Activated CD4-positive, alpha-beta T cell treated with anti-CD3 and anti-CD28 coated beads for 36 hours (primary cell): ENCODE results near the gene SLC38A11. TPM values are rescaled to one million over a fixed set of nuclear protein-coding genes. Genes with fewer than 3 reads are reported as not detected.
"Not testable (repeated sequence)": the region's sequence is repeated elsewhere in the genome, so short reads cannot be mapped to it uniquely, and the experiment has no call there.

ENCODE experiments used
- ATAC-seq: fragments of 200-7000 bp; cut with Tn5 transposase; one replicate; pipeline ENCODE4 v1.10.0; 2021; ENCODE audit warnings: mild to moderate bottlenecking, moderate library complexity
- CTCF ChIA-PET: fragments of 350-600 bp; sonication (Branson Sonifier 250); formaldehyde crosslinking; loops from one replicate; lab custom pipeline; 2021; ENCODE audit warnings: antibody characterized with exemption; lab: Charles Lee
- POLR2A ChIA-PET: fragments of 350-600 bp; sonication (Branson Sonifier 250); formaldehyde crosslinking; loops from one replicate; lab custom pipeline; 2021; ENCODE audit warnings: antibody characterized with exemption, inconsistent platforms; lab: Charles Lee
- DNase-seq: peaks from one replicate; pipeline ENCODE4 v3.0.0-alpha.2; 2020
- H3K27ac Mint-ChIP-seq: one replicate; pipeline ENCODE4 v1.8.0; 2021; ENCODE audit warnings: mixed read lengths
- H3K27me3 Mint-ChIP-seq: one replicate; pipeline ENCODE4 v1.8.0; 2021; ENCODE audit warnings: mixed read lengths
- H3K36me3 Mint-ChIP-seq: one replicate; pipeline ENCODE4 v1.8.0; 2021; ENCODE audit warnings: low read depth, mixed read lengths
- H3K4me1 Mint-ChIP-seq: one replicate; pipeline ENCODE4 v1.8.0; 2021; ENCODE audit warnings: mixed read lengths
- H3K4me3 Mint-ChIP-seq: one replicate; pipeline ENCODE4 v1.8.0; 2021; ENCODE audit warnings: mild to moderate bottlenecking, moderate library complexity, mixed read lengths
- H3K9me3 Mint-ChIP-seq: one replicate; pipeline ENCODE4 v1.8.0; 2021; ENCODE audit warnings: low read depth, mixed read lengths
- intact Hi-C, 2 experiments: fragments of 100-400 bp; cut with DNase I in 1 of 2; cut with micrococcal nuclease in 1 of 2; formaldehyde crosslinking; loops; one replicate each; pipeline versions ENCODE4 v1.14.2 to v1.15.1; 2022 to 2024; cut with DNase I, micrococcal nuclease
- total RNA-seq, 2 experiments: library from RNA; stranded (reverse); gene quantifications; one replicate each; pipeline ENCODE4 v1.2.3, GENCODE V29; 2021

The SLC38A11 gene
- total RNA-seq, 2 experiments from 2014 or later = not detected

- H3K36me3 Mint-ChIP-seq = no peaks in the 10 kb centered on the region
- H3K4me1 Mint-ChIP-seq = no peaks in the 10 kb centered on the region
- no peak overlapping the region for H3K4me3 Mint-ChIP-seq
- DNase-seq (no peak), ATAC-seq (no peak)
- POLR2A ChIA-PET = no interaction called here
- H3K9me3 Mint-ChIP-seq = no peaks in the 10 kb centered on the region
- CTCF ChIA-PET = interaction anchor here (0.8 kb wide), 1 partner anchor 21 kb away, joined by 3 read pairs; no protein-coding TSS in a partner anchor
- peaks cover 3% of the 10 kb centered on the region for H3K27me3 Mint-ChIP-seq
- no peak overlapping the region for H3K27ac Mint-ChIP-seq
- intact Hi-C loops = no loop called here
These were observed 79.8 kb downstream of the SLC38A11 start for GRCh38 chr2:164875334-164876205.

GRCh38 chr2:164873210-164873908 lies 82.0 kb downstream of the SLC38A11 start:
- Mint-ChIP-seq H3K9me3 (no peaks in the 10 kb centered on the region), H3K27ac (no peak overlapping the region), H3K36me3 (no peaks in the 10 kb centered on the region), H3K4me1 (no peaks in the 10 kb centered on the region), H3K4me3 (no peak overlapping the region), H3K27me3 (peaks cover 4% of the 10 kb centered on the region)
- CTCF ChIA-PET = no interaction called here
- intact Hi-C loops = no loop called here
- POLR2A ChIA-PET = no interaction called here
- no peak for ATAC-seq
- no peak for DNase-seq

GRCh38 chr2:164871404-164871803 lies 83.9 kb downstream of the SLC38A11 start:
- no peaks in the 10 kb centered on the region for H3K4me1 Mint-ChIP-seq
- ChIA-PET CTCF (no interaction called here), POLR2A (no interaction called here)
- H3K9me3 Mint-ChIP-seq = no peaks in the 10 kb centered on the region
- intact Hi-C loops = no loop called here
- no peak for ATAC-seq
- peaks cover 1% of the 10 kb centered on the region for H3K27me3 Mint-ChIP-seq
- H3K4me3 Mint-ChIP-seq = no peak overlapping the region
- H3K27ac Mint-ChIP-seq = no peak overlapping the region
- DNase-seq = no peak
- H3K36me3 Mint-ChIP-seq = no peaks in the 10 kb centered on the region

GRCh38 chr2:164869420-164869772 lies 85.9 kb downstream of the SLC38A11 start:
- DNase-seq (no peak), ATAC-seq (no peak)
- no peak overlapping the region for H3K4me3 Mint-ChIP-seq
- CTCF ChIA-PET = no interaction called here
- H3K27ac Mint-ChIP-seq = no peak overlapping the region
- H3K36me3 Mint-ChIP-seq = no peaks in the 10 kb centered on the region
- H3K4me1 Mint-ChIP-seq = no peaks in the 10 kb centered on the region
- intact Hi-C loops = no loop called here
- H3K9me3 Mint-ChIP-seq = no peaks in the 10 kb centered on the region
- POLR2A ChIA-PET = no interaction called here
- peaks cover 1% of the 10 kb centered on the region for H3K27me3 Mint-ChIP-seq

- H3K4me1 Mint-ChIP-seq = no peaks in the 10 kb centered on the region
- POLR2A ChIA-PET = no interaction called here
- no peaks in the 10 kb centered on the region for H3K36me3 Mint-ChIP-seq
- peaks cover 1% of the 10 kb centered on the region for H3K27me3 Mint-ChIP-seq
- intact Hi-C loops = no loop called here
- CTCF ChIA-PET = interaction anchor here (0.7 kb wide), 1 partner anchor 139 kb away, joined by 3 read pairs; no protein-coding TSS in a partner anchor
- DNase-seq (no peak), ATAC-seq (no peak)
- no peaks in the 10 kb centered on the region for H3K9me3 Mint-ChIP-seq
- H3K27ac Mint-ChIP-seq = no peak overlapping the region
- no peak overlapping the region for H3K4me3 Mint-ChIP-seq
These were observed 86.5 kb downstream of the SLC38A11 start for GRCh38 chr2:164868563-164869419.

- H3K4me1 Mint-ChIP-seq = no peaks in the 10 kb centered on the region
- H3K36me3 Mint-ChIP-seq = no peaks in the 10 kb centered on the region
- peaks cover 1% of the 10 kb centered on the region for H3K27me3 Mint-ChIP-seq
- H3K27ac Mint-ChIP-seq = no peak overlapping the region
- H3K9me3 Mint-ChIP-seq = no peaks in the 10 kb centered on the region
- ChIA-PET CTCF (no interaction called here), POLR2A (no interaction called here)
- ATAC-seq (no peak), DNase-seq (no peak)
- intact Hi-C loops = no loop called here
- no peak overlapping the region for H3K4me3 Mint-ChIP-seq
These were observed 87.4 kb downstream of the SLC38A11 start for GRCh38 chr2:164867779-164868397.

GRCh38 chr2:164866381-164866780 lies 88.9 kb downstream of the SLC38A11 start:
- H3K27ac Mint-ChIP-seq, intact Hi-C loops, H3K9me3 Mint-ChIP-seq: not testable (repeated sequence)

GRCh38 chr2:164860694-164861042 lies 94.7 kb downstream of the SLC38A11 start:
- Mint-ChIP-seq H3K27me3 (no peaks in the 10 kb centered on the region), H3K36me3 (no peaks in the 10 kb centered on the region), H3K4me3 (no peak overlapping the region), H3K4me1 (no peaks in the 10 kb centered on the region), H3K9me3 (no peaks in the 10 kb centered on the region), H3K27ac (no peak overlapping the region)
- no peak for ATAC-seq
- POLR2A ChIA-PET = no interaction called here
- DNase-seq = no peak
- CTCF ChIA-PET = no interaction called here
- intact Hi-C loops = no loop called here

More at GRCh38 chr2:164866381-164866780, 88.9 kb downstream of the SLC38A11 start:
- ATAC-seq, H3K4me1 Mint-ChIP-seq, H3K36me3 Mint-ChIP-seq, H3K4me3 Mint-ChIP-seq, DNase-seq, POLR2A ChIA-PET, H3K27me3 Mint-ChIP-seq, CTCF ChIA-PET: not testable (repeated sequence)

GRCh38 chr2:164859906-164860693 lies 95.2 kb downstream of the SLC38A11 start:
- CTCF ChIA-PET = interaction anchor here (1.3 kb wide), 1 partner anchor 10 kb away, joined by 5 read pairs; no protein-coding TSS in a partner anchor
- intact Hi-C loops, DNase-seq, H3K4me1 Mint-ChIP-seq, H3K27me3 Mint-ChIP-seq, H3K36me3 Mint-ChIP-seq, POLR2A ChIA-PET, H3K4me3 Mint-ChIP-seq, H3K9me3 Mint-ChIP-seq, H3K27ac Mint-ChIP-seq, ATAC-seq: not testable (repeated sequence)

- CTCF ChIA-PET = interaction anchor here (0.7 to 1.3 kb wide), 2 partner anchors 9 to 17 kb away, joined by 3 to 5 read pairs; no protein-coding TSS in a partner anchor
- Mint-ChIP-seq H3K9me3 (no peaks in the 10 kb centered on the region), H3K4me1 (no peaks in the 10 kb centered on the region), H3K36me3 (no peaks in the 10 kb centered on the region), H3K27me3 (no peaks in the 10 kb centered on the region), H3K4me3 (no peak overlapping the region), H3K27ac (no peak overlapping the region)
- intact Hi-C loops = no loop called here
- POLR2A ChIA-PET = no interaction called here
- ATAC-seq (no peak), DNase-seq (no peak)
These were observed 96.0 kb downstream of the SLC38A11 start for GRCh38 chr2:164859251-164859818.
